IMR-90 (cell line): ENCODE results near the gene ARHGEF10L.

Experiments used
- BHLHE40 ChIP-seq: fragments of 150-350 bp; IDR thresholded peaks from 2 replicates; pipeline ENCODE4 v1.6.1; 2016; ENCODE audit warnings: mild to moderate bottlenecking, low read depth, low read length
- CEBPB ChIP-seq: IDR thresholded peaks from 2 replicates; pipeline ENCODE4 v1.6.1; 2012; ENCODE audit warnings: low read depth, low read length, improper control_type of control experiment
- CHD1 ChIP-seq: IDR thresholded peaks from 2 replicates; pipeline ENCODE4 v1.6.1; 2012; ENCODE audit warnings: low read depth, low read length, improper control_type of control experiment
- CTCF ChIP-seq: conservative IDR thresholded peaks from 2 replicates; pipeline ENCODE4 v1.5.1; 2012; ENCODE audit warnings: mild to moderate bottlenecking, low read depth, low read length, improper control_type of control experiment
- FOS ChIP-seq: fragments of 150-350 bp; IDR thresholded peaks from 2 replicates; pipeline ENCODE4 v1.6.1; 2016; ENCODE audit warnings: low read depth, low read length
- MAFK ChIP-seq: IDR thresholded peaks from 2 replicates; pipeline ENCODE4 v1.6.1; 2012; ENCODE audit warnings: low read depth, low read length, improper control_type of control experiment
- MAZ ChIP-seq: IDR thresholded peaks from 2 replicates; pipeline ENCODE4 v1.6.1; 2012; ENCODE audit warnings: low read depth, mild to moderate bottlenecking, low read length, improper control_type of control experiment, moderate library complexity, borderline replicate concordance
- POLR2A ChIP-seq: IDR thresholded peaks from 2 replicates; pipeline ENCODE4 v1.6.1; 2012; ENCODE audit warnings: mild to moderate bottlenecking, low read depth, low read length
- RAD21 ChIP-seq: IDR thresholded peaks from 2 replicates; pipeline ENCODE4 v1.6.1; 2012; ENCODE audit warnings: low read length, improper control_type of control experiment
- USF2 ChIP-seq: fragments of 150-350 bp; IDR thresholded peaks from 2 replicates; pipeline ENCODE4 v1.6.1; 2017; ENCODE audit warnings: mild to moderate bottlenecking, antibody characterized with exemption, low read length, low read depth

- TF ChIP-seq CTCF (no peak), POLR2A (no peak), USF2 (no peak), BHLHE40 (no peak), CHD1 (no peak), MAFK (no peak), RAD21 (no peak), MAZ (no peak), CEBPB (no peak), FOS (no peak)
These were observed 87.9 kb downstream of the ARHGEF10L start for GRCh38 chr1:17627239-17628052.
